ENCODE measurements around the gene IFNA5. TPM values are rescaled to one million over a fixed set of nuclear protein-coding genes. Genes with fewer than 3 reads are reported as not detected.

IFNA5 gene
- total RNA-seq, 2 donors from 2014 or later = not detected

- no peaks in the 10 kb centered on the region for H3K27me3 ChIP-seq (replicated peaks; ENCODE audit: insufficient read depth)
- H3K4me3 ChIP-seq = no peak overlapping the region
- TF ChIP-seq POLR2A (IDR thresholded peaks at IDR 0.05) (no peak), CTCF (IDR thresholded peaks at IDR 0.05) (no peak), POLR2AphosphoS5 (IDR thresholded peaks at IDR 0.05) (no peak)
- H3K36me3 ChIP-seq = no peaks in the 10 kb centered on the region
- no peak for DNase-seq (ENCODE audit: low spot score)
- H3K4me1 ChIP-seq (replicated peaks) = no peaks in the 10 kb centered on the region
- intact Hi-C loops (cut with DNase I) = no loop called here
- 91% methylated on average over 4 of the region's 4 CpGs for WGBS
- H3K9me3 ChIP-seq = no peaks in the 10 kb centered on the region
- no peak overlapping the region for H3K27ac ChIP-seq
These were observed 18.9 kb upstream of the IFNA5 start for GRCh38 chr9:21324047-21324446.

GRCh38 chr9:21322911-21323461 lies 17.9 kb upstream of the IFNA5 start:
- Histone ChIP-seq H3K36me3 (no peaks in the 10 kb centered on the region), H3K4me3 (no peak overlapping the region), H3K4me1 (replicated peaks) (no peaks in the 10 kb centered on the region), H3K27ac (no peak overlapping the region), H3K27me3 (replicated peaks; ENCODE audit: insufficient read depth) (no peaks in the 10 kb centered on the region), H3K9me3 (no peaks in the 10 kb centered on the region)
- intact Hi-C loops (cut with DNase I) = no loop called here
- no peak for DNase-seq (ENCODE audit: low spot score)
- TF ChIP-seq CTCF (IDR thresholded peaks at IDR 0.05) (no peak), POLR2AphosphoS5 (IDR thresholded peaks at IDR 0.05) (no peak)
- 90% methylated on average over 5 of the region's 5 CpGs for WGBS

GRCh38 chr9:21320465-21320864 lies 15.4 kb upstream of the IFNA5 start:
- Histone ChIP-seq H3K36me3 (no peaks in the 10 kb centered on the region), H3K9me3 (no peaks in the 10 kb centered on the region), H3K27ac (no peak overlapping the region), H3K4me1 (replicated peaks) (peaks cover 10% of the 10 kb centered on the region), H3K4me3 (no peak overlapping the region), H3K27me3 (replicated peaks; ENCODE audit: insufficient read depth) (no peaks in the 10 kb centered on the region)
- TF ChIP-seq POLR2A (IDR thresholded peaks at IDR 0.05) = no peak
- intact Hi-C loops (cut with DNase I) = no loop called here
- WGBS = 41% methylated on average over 2 of the region's 2 CpGs
- DNase-seq (ENCODE audit: low spot score) = no peak

GRCh38 chr9:21317956-21318923 lies 13.1 kb upstream of the IFNA5 start:
- WGBS = 19% methylated on average over 7 of the region's 7 CpGs
- H3K4me3 ChIP-seq = no peak overlapping the region
- H3K9me3 ChIP-seq = no peaks in the 10 kb centered on the region
- TF ChIP-seq POLR2A (IDR thresholded peaks at IDR 0.05) (no peak), CTCF (IDR thresholded peaks at IDR 0.05) (peak in 3 of 4 experiments; percentile 36 to 61 (median 59)), POLR2AphosphoS5 (IDR thresholded peaks at IDR 0.05) (no peak)
- H3K27me3 ChIP-seq (replicated peaks; ENCODE audit: insufficient read depth) = no peaks in the 10 kb centered on the region
- H3K36me3 ChIP-seq = no peaks in the 10 kb centered on the region
- peak; percentile 45 for DNase-seq (ENCODE audit: low spot score)
- peaks cover 10% of the 10 kb centered on the region for H3K4me1 ChIP-seq (replicated peaks)
- intact Hi-C loops (cut with DNase I) = loop anchor here (5.0 kb wide), 3 partner anchors 79 to 1771 kb away; no protein-coding TSS in a partner anchor
- H3K27ac ChIP-seq = no peak overlapping the region

GRCh38 chr9:21316860-21317259 lies 11.7 kb upstream of the IFNA5 start:
- intact Hi-C loops (cut with DNase I) = loop anchor here (5.0 kb wide), 3 partner anchors 80 to 1770 kb away; no protein-coding TSS in a partner anchor
- no peaks in the 10 kb centered on the region for H3K36me3 ChIP-seq
- TF ChIP-seq POLR2A (IDR thresholded peaks at IDR 0.05) (no peak), POLR2AphosphoS5 (IDR thresholded peaks at IDR 0.05) (no peak), CTCF (IDR thresholded peaks at IDR 0.05) (no peak)
- H3K27me3 ChIP-seq (replicated peaks; ENCODE audit: insufficient read depth) = no peaks in the 10 kb centered on the region
- WGBS = 9% methylated on average over 3 of the region's 3 CpGs
- H3K9me3 ChIP-seq = no peaks in the 10 kb centered on the region
- H3K4me1 ChIP-seq (replicated peaks) = peaks cover 10% of the 10 kb centered on the region
- no peak overlapping the region for H3K27ac ChIP-seq
- peak; percentile 20 for DNase-seq (ENCODE audit: low spot score)
- H3K4me3 ChIP-seq = no peak overlapping the region

Data from prostate gland (tissue), 2 donors.